Caco-2 (cell line): Measurements from ENCODE around the gene ENPP7. TPM values are rescaled to one million over a fixed set of nuclear protein-coding genes. Genes with fewer than 3 reads are reported as not detected.

Source experiments
- BruUV-seq: library from RNA; stranded (reverse); fragments of 400-500 nt; replicated peaks from 2 replicates; lab custom pipeline; 2021; lab: Mats Ljungman, UMichigan
- CTCF ChIA-PET: fragments of 300-600 bp; sonication (Branson Sonifier 250); formaldehyde crosslinking; loops from one replicate; lab custom pipeline; 2022; ENCODE audit warnings: antibody characterized with exemption; lab: Charles Lee
- POLR2A ChIA-PET: fragments of 300-600 bp; sonication (Branson Sonifier 250); formaldehyde crosslinking; loops from one replicate; lab custom pipeline; 2022; ENCODE audit warnings: antibody characterized with exemption; lab: Charles Lee
- DNase-seq, 2 experiments: peaks; one replicate each; pipeline versions ENCODE4 v3.0.0 to v3.0.0-alpha.2; 2020 to 2022
- H3K27me3 ChIP-seq: replicated peaks from 2 replicates; pipeline ENCODE4 v1.6.0; 2011; ENCODE audit warnings: low read length; ENCODE audit not compliant: control insufficient read depth, insufficient read depth
- H3K36me3 ChIP-seq: 2 replicates; pipeline ENCODE4 v1.5.1; 2011; ENCODE audit warnings: low read length; ENCODE audit not compliant: control insufficient read depth, insufficient read depth
- H3K4me1 ChIP-seq: fragments of 250-450 bp; sonication (Bioruptor Pico); 2 replicates; pipeline ENCODE4 v1.5.1; 2020; ENCODE audit warnings: mild to moderate bottlenecking
- H3K4me3 ChIP-seq: 2 replicates; pipeline ENCODE4 v1.5.1; 2011; ENCODE audit warnings: low read depth, mild to moderate bottlenecking, control low read depth, low read length
- H3K9me3 ChIP-seq: fragments of 250-450 bp; sonication (Bioruptor Pico); 2 replicates; pipeline ENCODE4 v1.5.1; 2020; ENCODE audit warnings: mild to moderate bottlenecking, moderate library complexity
- H3K27ac Mint-ChIP-seq: one replicate; pipeline ENCODE4 v1.8.0; 2022; ENCODE audit warnings: mixed read lengths; ENCODE audit not compliant: unreplicated experiment
- H3K27me3 Mint-ChIP-seq: one replicate; pipeline ENCODE4 v1.8.0; 2022; ENCODE audit warnings: mixed read lengths; ENCODE audit not compliant: insufficient read depth, unreplicated experiment
- H3K36me3 Mint-ChIP-seq: one replicate; pipeline ENCODE4 v1.8.0; 2022; ENCODE audit warnings: mild to moderate bottlenecking, mixed read lengths; ENCODE audit not compliant: insufficient read depth, unreplicated experiment
- H3K4me1 Mint-ChIP-seq: one replicate; pipeline ENCODE4 v1.8.0; 2022; ENCODE audit warnings: low read depth, mixed read lengths; ENCODE audit not compliant: unreplicated experiment
- H3K4me3 Mint-ChIP-seq: one replicate; pipeline ENCODE4 v1.8.0; 2022; ENCODE audit warnings: mild to moderate bottlenecking, moderate library complexity, mixed read lengths; ENCODE audit not compliant: unreplicated experiment
- H3K9me3 Mint-ChIP-seq: one replicate; pipeline ENCODE4 v1.8.0; 2022; ENCODE audit warnings: mixed read lengths; ENCODE audit not compliant: unreplicated experiment
- intact Hi-C: fragments of 100-400 bp; cut with micrococcal nuclease; formaldehyde crosslinking; loops from one replicate; pipeline ENCODE4 v1.10.0; 2022; ENCODE audit not compliant: unreplicated experiment
- total RNA-seq: library from RNA; stranded (reverse); gene quantifications from 2 replicates; pipeline ENCODE4 v1.2.3, GENCODE V29; 2022
- TF ChIP-seq, protein P1 (sequence below), 2 experiments: fragments of 200-600 bp in 1 of 2; IDR thresholded peaks; 1 replicate in 1 of 2; 2 replicates in 1 of 2; pipeline versions ENCODE4 v1.5.1 to v1.8.0; 2011 to 2022; ENCODE audit warnings: antibody characterized with exemption in 1 of 2, control low read depth in 1 of 2, inconsistent platforms in 1 of 2, low read depth in 1 of 2, low read length in 1 of 2, mild to moderate bottlenecking in 1 of 2, moderate library complexity in 1 of 2; ENCODE audit not compliant: insufficient read depth in 1 of 2, severe bottlenecking in 1 of 2, unreplicated experiment in 1 of 2

ENPP7 gene
- total RNA-seq, 1 experiment from 2014 or later, result 0.34 TPM

DNA sequence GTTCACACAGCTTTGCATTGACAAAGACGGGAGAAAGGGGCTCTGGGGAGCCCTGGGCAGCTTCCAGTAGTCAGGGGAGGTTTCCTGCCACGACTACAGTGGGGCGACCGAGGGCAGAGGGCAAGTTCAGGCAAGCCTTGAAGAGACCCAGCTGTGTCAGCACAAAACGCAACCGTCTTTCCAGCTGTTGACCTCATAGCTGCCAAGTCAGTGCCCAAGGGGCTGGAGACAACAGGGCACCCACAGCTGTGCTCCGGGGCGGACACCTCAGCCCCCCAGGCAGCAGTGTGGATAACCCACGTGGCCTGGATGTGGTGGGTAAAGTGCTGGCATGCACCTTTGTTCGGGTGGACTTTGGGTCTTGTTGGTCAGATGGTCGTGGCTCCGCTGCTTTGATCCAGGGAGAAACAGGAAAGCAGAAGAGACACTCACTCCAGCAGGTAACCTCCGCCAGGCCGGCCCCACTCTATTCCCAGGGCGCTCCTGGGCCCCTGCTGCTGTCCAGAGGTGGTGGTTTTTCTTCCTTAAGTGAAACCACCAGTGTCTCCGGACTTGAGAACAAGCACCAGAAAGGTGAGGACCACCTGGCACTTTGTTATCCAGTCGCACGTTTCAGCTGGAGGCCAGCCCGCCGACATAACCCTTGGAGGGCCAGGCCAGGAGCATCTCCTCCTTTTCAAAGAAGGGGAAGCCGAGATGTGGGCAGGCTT lies 29.6 kb downstream of the ENPP7 start:
- no peaks in the 10 kb centered on the region for H3K4me1 Mint-ChIP-seq
- H3K4me3 Mint-ChIP-seq, result no peak overlapping the region
- TF ChIP-seq, protein P1, sequence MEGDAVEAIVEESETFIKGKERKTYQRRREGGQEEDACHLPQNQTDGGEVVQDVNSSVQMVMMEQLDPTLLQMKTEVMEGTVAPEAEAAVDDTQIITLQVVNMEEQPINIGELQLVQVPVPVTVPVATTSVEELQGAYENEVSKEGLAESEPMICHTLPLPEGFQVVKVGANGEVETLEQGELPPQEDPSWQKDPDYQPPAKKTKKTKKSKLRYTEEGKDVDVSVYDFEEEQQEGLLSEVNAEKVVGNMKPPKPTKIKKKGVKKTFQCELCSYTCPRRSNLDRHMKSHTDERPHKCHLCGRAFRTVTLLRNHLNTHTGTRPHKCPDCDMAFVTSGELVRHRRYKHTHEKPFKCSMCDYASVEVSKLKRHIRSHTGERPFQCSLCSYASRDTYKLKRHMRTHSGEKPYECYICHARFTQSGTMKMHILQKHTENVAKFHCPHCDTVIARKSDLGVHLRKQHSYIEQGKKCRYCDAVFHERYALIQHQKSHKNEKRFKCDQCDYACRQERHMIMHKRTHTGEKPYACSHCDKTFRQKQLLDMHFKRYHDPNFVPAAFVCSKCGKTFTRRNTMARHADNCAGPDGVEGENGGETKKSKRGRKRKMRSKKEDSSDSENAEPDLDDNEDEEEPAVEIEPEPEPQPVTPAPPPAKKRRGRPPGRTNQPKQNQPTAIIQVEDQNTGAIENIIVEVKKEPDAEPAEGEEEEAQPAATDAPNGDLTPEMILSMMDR (IDR thresholded peaks at IDR 0.05; ENCODE audit: insufficient read depth in 1 of 2, low read depth in 1 of 2, low read length in 1 of 2, severe bottlenecking in 1 of 2, unreplicated experiment in 1 of 2), result no peak
- CTCF ChIA-PET, result no interaction called here
- H3K4me3 ChIP-seq, result no peak overlapping the region
- no peaks in the 10 kb centered on the region for H3K9me3 ChIP-seq
- H3K36me3 Mint-ChIP-seq, result no peaks in the 10 kb centered on the region
- H3K27me3 Mint-ChIP-seq, result no peaks in the 10 kb centered on the region
- no peak for DNase-seq
- no TSS peak for BruUV-seq
- intact Hi-C loops, result no loop called here
- H3K27ac Mint-ChIP-seq, result no peak overlapping the region
- no peaks in the 10 kb centered on the region for H3K9me3 Mint-ChIP-seq
- POLR2A ChIA-PET, result interaction anchor here (0.6 kb wide), 1 partner anchor 15 kb away, joined by 4 read pairs; no protein-coding TSS in a partner anchor
- no peaks in the 10 kb centered on the region for H3K36me3 ChIP-seq
- no peaks in the 10 kb centered on the region for H3K27me3 ChIP-seq
- no peaks in the 10 kb centered on the region for H3K4me1 ChIP-seq

DNA sequence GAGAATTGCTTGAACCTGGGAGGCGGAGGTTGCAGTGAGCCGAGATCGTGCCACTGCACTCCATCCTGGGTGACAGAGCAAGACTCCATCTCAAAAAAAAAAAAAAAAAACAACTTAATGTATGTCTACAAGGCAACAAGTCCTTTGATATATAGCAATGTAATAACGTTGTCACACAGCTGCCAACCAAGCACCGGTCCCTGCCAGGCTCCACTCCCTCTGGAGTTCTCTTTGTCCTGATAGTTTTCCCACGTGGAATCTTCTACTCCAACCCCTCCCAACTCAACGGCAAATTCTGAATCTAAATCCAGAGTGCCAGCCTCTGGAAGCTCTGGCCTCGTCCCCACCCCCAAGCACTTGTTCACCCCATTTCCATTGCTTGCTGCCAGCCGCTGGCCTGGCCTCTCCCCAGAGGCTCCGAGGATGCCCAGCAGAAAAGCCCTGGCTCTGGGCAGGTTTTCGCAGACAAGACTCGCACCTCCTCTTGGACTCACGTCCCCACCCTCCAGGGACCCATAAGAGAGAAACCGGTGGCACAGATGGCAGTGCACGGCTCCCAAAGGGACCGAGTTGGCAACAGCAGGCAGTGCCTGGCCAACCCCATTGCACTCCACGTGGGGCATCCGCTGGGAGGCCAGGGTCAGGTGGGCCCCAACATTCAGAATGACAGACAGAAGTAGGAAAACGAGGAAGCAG lies 31.3 kb downstream of the ENPP7 start:
- H3K4me1 ChIP-seq, result no peaks in the 10 kb centered on the region

DNA sequence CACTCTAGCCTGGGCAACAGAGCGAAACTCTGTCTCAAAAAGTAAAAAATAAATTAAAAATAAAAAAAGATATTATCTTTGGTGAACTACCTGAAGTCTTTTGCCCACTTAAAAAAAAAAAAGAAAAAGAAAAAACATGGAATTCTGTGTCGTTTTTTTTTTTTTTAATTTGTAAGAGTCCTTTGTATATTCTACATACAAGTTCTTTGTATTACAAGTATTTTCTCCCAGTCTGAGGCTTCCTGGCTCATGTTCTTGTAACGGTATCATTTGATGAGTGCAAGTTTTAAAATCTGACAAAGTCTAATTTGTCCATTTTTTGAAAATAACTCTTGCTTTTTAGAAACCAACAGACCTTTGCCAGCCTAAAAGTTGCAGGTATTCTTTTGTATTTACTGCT lies 35.0 kb downstream of the ENPP7 start:
- no peaks in the 10 kb centered on the region for H3K4me1 Mint-ChIP-seq
- ChIA-PET POLR2A (no interaction called here), CTCF (no interaction called here)
- Histone ChIP-seq H3K27me3 (no peaks in the 10 kb centered on the region), H3K9me3 (no peaks in the 10 kb centered on the region), H3K4me1 (no peaks in the 10 kb centered on the region), H3K36me3 (no peaks in the 10 kb centered on the region), H3K4me3 (no peak overlapping the region)
- no peaks in the 10 kb centered on the region for H3K27me3 Mint-ChIP-seq
- no peak overlapping the region for H3K4me3 Mint-ChIP-seq
- TF ChIP-seq, protein P1 (IDR thresholded peaks at IDR 0.05; ENCODE audit: insufficient read depth in 1 of 2, low read depth in 1 of 2, low read length in 1 of 2, severe bottlenecking in 1 of 2, unreplicated experiment in 1 of 2), result no peak
- BruUV-seq, result no TSS peak
- no peaks in the 10 kb centered on the region for H3K36me3 Mint-ChIP-seq
- DNase-seq, result no peak
- intact Hi-C loops, result no loop called here
- no peak overlapping the region for H3K27ac Mint-ChIP-seq
- no peaks in the 10 kb centered on the region for H3K9me3 Mint-ChIP-seq

More for the DNA sequence above, 31.3 kb downstream of the ENPP7 start:
- TF ChIP-seq, protein P1 (IDR thresholded peaks at IDR 0.05; ENCODE audit: insufficient read depth in 1 of 2, low read depth in 1 of 2, low read length in 1 of 2, severe bottlenecking in 1 of 2, unreplicated experiment in 1 of 2), result no peak
- BruUV-seq, result no TSS peak
- no peaks in the 10 kb centered on the region for H3K36me3 Mint-ChIP-seq
- CTCF ChIA-PET, result no interaction called here
- H3K27me3 Mint-ChIP-seq, result no peaks in the 10 kb centered on the region
- no peaks in the 10 kb centered on the region for H3K36me3 ChIP-seq
- H3K4me1 Mint-ChIP-seq, result no peaks in the 10 kb centered on the region
- no peak overlapping the region for H3K27ac Mint-ChIP-seq
- no peaks in the 10 kb centered on the region for H3K9me3 ChIP-seq
- H3K9me3 Mint-ChIP-seq, result no peaks in the 10 kb centered on the region
- H3K4me3 Mint-ChIP-seq, result no peak overlapping the region
- no peak overlapping the region for H3K4me3 ChIP-seq
- POLR2A ChIA-PET, result interaction anchor here (0.6 kb wide), 2 partner anchors 34 to 35 kb away, joined by 3 to 7 read pairs; no protein-coding TSS in a partner anchor
- DNase-seq, result no peak
- intact Hi-C loops, result no loop called here
- no peaks in the 10 kb centered on the region for H3K27me3 ChIP-seq
